Type B pancreatic cell (in vitro differentiated cells): ENCODE data around the gene LAMA5. TPM values are rescaled to one million over a fixed set of nuclear protein-coding genes. Genes with fewer than 3 reads are reported as not detected.

Experiments
- DNase-seq: peaks from one replicate; pipeline ENCODE4 v3.0.0; 2021; ENCODE audit warnings: mixed read lengths; ENCODE audit not compliant: unreplicated experiment; ENCODE audit errors: extremely low spot score
- H3K27ac Mint-ChIP-seq: 2 replicates; pipeline ENCODE4 v1.8.0; 2021; ENCODE audit warnings: mild to moderate bottlenecking, mixed read lengths
- H3K27me3 Mint-ChIP-seq: 2 replicates; pipeline ENCODE4 v1.8.0; 2021; ENCODE audit warnings: mixed read lengths
- H3K36me3 Mint-ChIP-seq: 2 replicates; pipeline ENCODE4 v1.8.0; 2021; ENCODE audit warnings: mixed read lengths
- H3K4me1 Mint-ChIP-seq: one replicate; pipeline ENCODE4 v1.8.0; 2021; ENCODE audit warnings: mixed read lengths; ENCODE audit not compliant: unreplicated experiment
- H3K4me3 Mint-ChIP-seq: 2 replicates; pipeline ENCODE4 v1.8.0; 2021; ENCODE audit warnings: mild to moderate bottlenecking, mixed read lengths
- H3K9me3 Mint-ChIP-seq: 2 replicates; pipeline ENCODE4 v1.8.0; 2021; ENCODE audit warnings: mixed read lengths
- total RNA-seq: library from RNA; stranded (reverse); gene quantifications from 2 replicates; pipeline ENCODE4 v1.2.1, GENCODE V29; 2021; ENCODE audit warnings: low replicate concordance
- TF ChIP-seq, protein P1 (sequence below): fragments of 200-600 bp; sonication (generic); conservative IDR thresholded peaks from 2 replicates; pipeline ENCODE4 v1.5.0; 2021; ENCODE audit warnings: antibody characterized with exemption, mild to moderate bottlenecking

The LAMA5 gene
- total RNA-seq, 1 donor from 2014 or later, result 246 TPM

DNA sequence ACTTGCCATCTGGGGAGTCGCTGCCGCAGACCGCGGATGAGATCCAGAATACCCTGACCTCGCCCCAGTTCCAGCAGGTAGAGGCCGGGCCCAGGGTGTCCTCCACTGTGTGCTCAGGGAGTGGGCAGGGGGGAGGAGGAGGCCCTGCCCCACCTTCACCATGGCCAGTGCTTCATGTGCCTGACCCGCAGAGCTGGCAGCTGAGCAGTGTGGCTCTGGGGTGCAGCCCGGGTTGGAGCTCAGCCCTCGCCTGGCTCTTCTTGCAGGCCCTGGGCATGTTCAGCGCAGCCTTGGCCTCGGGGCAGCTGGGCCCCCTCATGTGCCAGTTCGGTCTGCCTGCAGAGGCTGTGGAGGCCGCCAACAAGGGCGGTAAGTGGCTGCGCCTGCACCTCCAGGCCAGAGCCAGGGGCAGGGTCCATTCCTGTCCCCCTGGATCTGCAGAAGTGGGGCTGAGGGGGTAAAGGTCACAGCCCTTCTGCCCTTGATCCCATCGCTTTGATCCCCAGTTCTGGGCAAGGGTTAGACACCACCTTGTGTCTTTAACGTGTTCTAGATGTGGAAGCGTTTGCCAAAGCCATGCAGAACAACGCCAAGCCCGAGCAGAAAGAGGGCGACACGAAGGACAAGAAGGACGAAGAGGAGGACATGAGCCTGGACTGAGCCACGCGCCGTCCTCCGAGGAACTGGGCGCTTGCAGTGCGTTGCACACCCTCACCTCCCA, 58.9 kb downstream of the LAMA5 start:
- Mint-ChIP-seq H3K36me3 (peaks cover 3% of the 10 kb centered on the region), H3K27me3 (no peaks in the 10 kb centered on the region), H3K4me3 (no peak overlapping the region), H3K4me1 (no peaks in the 10 kb centered on the region), H3K9me3 (no peaks in the 10 kb centered on the region), H3K27ac (no peak overlapping the region)
- no peak for DNase-seq
- TF ChIP-seq, protein P1, sequence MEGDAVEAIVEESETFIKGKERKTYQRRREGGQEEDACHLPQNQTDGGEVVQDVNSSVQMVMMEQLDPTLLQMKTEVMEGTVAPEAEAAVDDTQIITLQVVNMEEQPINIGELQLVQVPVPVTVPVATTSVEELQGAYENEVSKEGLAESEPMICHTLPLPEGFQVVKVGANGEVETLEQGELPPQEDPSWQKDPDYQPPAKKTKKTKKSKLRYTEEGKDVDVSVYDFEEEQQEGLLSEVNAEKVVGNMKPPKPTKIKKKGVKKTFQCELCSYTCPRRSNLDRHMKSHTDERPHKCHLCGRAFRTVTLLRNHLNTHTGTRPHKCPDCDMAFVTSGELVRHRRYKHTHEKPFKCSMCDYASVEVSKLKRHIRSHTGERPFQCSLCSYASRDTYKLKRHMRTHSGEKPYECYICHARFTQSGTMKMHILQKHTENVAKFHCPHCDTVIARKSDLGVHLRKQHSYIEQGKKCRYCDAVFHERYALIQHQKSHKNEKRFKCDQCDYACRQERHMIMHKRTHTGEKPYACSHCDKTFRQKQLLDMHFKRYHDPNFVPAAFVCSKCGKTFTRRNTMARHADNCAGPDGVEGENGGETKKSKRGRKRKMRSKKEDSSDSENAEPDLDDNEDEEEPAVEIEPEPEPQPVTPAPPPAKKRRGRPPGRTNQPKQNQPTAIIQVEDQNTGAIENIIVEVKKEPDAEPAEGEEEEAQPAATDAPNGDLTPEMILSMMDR, result no peak

DNA sequence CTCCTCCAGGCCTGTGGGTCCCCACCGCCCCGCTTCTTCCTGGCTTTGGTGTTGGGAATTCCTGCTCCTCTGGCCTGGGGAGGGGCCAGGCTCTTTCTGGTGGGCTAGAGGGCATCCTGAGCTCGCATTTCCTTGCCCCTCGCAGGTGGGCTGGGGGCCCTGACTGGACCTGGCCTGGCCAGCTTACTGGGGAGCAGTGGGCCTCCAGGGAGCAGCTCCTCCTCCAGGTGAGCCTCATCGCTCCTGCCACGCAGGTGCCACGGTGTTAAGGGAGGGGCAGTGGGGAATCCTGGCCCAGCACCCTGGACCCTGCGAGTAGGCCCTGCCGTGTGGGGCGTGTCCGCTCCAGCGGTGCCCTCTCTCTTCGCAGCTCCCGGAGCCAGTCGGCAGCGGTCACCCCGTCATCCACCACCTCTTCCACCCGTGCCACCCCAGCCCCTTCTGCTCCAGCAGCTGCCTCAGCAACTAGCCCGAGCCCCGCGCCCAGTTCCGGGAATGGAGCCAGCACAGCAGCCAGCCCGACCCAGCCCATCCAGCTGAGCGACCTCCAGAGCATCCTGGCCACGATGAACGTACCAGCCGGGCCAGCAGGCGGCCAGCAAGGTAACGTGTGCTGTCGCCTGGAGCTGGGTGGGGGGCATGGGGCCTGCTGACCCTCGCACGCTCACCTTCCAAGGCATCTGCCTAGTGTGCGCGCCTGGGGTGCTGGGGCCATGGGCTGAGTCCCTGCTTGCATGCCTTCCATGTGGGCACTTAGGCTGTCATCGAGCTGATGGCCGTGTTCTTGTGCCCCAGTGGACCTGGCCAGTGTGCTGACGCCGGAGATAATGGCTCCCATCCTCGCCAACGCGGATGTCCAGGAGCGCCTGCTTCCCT, 59.6 kb downstream of the LAMA5 start:
- Mint-ChIP-seq H3K27me3 (no peaks in the 10 kb centered on the region), H3K4me3 (no peak overlapping the region), H3K36me3 (peaks cover 3% of the 10 kb centered on the region), H3K27ac (no peak overlapping the region), H3K9me3 (no peaks in the 10 kb centered on the region), H3K4me1 (no peaks in the 10 kb centered on the region)
- no peak for DNase-seq
- TF ChIP-seq, protein P1, result no peak

DNA sequence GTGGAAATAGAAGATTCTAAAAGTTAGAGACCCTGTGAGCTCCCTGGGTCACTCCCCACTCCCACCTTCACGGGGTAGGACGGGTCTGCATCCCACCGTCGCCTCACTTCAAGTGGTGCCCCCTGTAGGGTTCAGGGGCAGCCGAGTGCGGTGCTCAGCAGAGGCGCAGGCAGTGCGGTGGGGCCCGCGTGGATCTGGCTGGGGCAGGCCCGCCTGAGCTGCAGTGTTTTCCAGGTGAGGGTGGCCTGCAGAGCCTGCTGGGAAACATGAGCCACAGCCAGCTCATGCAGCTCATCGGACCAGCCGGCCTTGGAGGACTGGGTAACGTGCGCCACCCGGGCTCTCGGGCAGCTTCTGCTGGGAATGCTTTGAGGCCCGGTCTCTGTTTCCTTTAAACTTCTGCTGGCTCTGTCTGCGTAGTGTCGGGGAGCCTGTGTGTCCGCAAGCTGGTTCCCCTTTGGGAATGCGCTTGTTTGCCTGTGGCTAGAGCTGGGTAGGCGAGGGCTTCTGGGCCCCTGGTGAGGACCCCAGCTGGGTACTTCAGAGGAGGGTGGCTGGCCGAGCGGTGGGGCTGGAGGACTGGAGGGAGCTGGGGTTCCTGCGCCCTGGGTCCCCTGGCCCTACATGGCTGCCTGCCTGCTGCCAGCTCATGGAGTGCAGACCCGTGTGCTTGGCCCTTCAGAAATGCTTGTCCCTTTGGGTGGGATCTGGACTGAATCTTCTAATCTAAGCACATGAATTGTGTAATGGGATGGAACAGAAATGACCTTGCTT, 60.5 kb downstream of the LAMA5 start:
- Mint-ChIP-seq H3K4me3 (no peak overlapping the region), H3K27me3 (no peaks in the 10 kb centered on the region), H3K4me1 (no peaks in the 10 kb centered on the region), H3K9me3 (no peaks in the 10 kb centered on the region), H3K27ac (peak overlapping the region; percentile 53), H3K36me3 (peaks cover 3% of the 10 kb centered on the region)
- DNase-seq, result no peak
- TF ChIP-seq, protein P1, result no peak

DNA sequence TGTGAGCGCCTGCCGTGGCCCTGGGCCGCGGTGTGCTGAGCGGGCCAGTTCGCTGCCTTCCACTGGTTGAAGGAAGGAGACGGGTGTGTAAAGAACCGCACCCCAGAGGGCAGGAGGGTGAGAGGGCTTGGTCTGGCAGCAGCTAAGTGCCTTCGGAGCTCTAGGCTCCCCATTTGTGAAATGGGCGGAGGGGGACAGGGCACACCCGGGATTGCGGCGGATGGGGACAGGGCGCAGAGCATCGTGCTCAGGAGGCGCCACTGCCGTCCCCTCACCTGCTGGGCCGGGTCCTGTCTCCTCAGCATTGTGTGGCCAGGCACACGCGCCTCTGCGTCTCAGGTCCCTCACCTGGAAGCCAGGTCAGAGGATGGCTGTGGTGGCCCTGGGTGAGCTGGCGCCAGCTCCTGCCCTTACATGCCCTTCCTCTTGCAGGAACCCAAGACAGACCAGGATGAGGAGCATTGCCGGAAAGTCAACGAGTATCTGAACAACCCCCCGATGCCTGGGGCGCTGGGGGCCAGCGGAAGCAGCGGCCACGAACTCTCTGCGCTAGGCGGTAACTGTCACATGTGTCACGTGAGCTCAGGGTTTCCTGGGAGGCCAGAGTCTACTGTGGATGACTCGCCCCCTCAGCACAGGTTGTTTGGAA, 61.2 kb downstream of the LAMA5 start:
- TF ChIP-seq, protein P1, result no peak
- no peaks in the 10 kb centered on the region for H3K9me3 Mint-ChIP-seq
- H3K36me3 Mint-ChIP-seq, result peaks cover 3% of the 10 kb centered on the region
- no peaks in the 10 kb centered on the region for H3K4me1 Mint-ChIP-seq
- H3K27ac Mint-ChIP-seq, result peak overlapping the region; percentile 82
- DNase-seq, result no peak
- H3K27me3 Mint-ChIP-seq, result no peaks in the 10 kb centered on the region
- peak overlapping the region; percentile 78 for H3K4me3 Mint-ChIP-seq

DNA sequence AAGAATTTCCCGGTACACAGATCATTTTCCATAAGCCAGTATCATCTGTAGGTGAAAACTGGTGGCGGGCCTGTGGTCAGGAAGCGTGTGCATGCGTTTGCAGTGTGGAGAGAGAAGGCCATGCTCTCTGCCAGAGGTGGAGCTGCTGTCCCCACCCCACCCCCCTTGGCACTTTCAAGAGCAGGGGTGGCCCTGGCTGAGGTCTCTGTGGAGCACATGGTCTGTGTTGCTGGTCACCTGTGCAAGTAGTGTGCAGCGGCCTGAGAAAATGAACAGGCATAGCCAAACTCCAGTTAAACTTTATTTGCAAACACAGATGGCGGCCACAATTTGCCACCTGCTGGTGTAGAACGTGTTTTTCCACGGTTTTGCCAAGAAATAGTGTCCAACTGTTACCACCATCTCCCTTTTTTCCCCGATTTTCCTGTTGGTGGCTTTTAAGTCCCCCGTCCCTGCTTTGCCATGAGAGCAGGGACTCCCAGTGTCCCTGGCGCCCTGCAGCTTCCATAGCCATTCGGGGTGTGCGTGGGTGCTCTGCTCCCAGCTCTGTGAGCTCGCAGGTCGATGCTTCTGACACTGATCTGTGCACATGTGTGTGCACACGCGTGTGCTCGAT, 61.9 kb downstream of the LAMA5 start:
- Mint-ChIP-seq H3K27me3 (no peaks in the 10 kb centered on the region), H3K4me1 (no peaks in the 10 kb centered on the region), H3K36me3 (peaks cover 3% of the 10 kb centered on the region), H3K9me3 (no peaks in the 10 kb centered on the region), H3K4me3 (peak overlapping the region; percentile 78), H3K27ac (peak overlapping the region; percentile 98)
- TF ChIP-seq, protein P1, result no peak
- no peak for DNase-seq
